IPS-NIHi7 (cell line): ENCODE results near the gene SCAF8.
"Not testable (repeated sequence)": the region's sequence is repeated elsewhere in the genome, so short reads cannot be mapped to it uniquely, and the experiment has no call there.

Experiments used
- DNase-seq: peaks from one replicate; pipeline ENCODE4 v3.0.0; 2012; ENCODE audit warnings: mixed read lengths; ENCODE audit errors: extremely low spot score

SCAF8 gene

GRCh38 chr6:154736618-154737259 lies 3.5 kb downstream of the SCAF8 start:
- no peak for DNase-seq

DNA sequence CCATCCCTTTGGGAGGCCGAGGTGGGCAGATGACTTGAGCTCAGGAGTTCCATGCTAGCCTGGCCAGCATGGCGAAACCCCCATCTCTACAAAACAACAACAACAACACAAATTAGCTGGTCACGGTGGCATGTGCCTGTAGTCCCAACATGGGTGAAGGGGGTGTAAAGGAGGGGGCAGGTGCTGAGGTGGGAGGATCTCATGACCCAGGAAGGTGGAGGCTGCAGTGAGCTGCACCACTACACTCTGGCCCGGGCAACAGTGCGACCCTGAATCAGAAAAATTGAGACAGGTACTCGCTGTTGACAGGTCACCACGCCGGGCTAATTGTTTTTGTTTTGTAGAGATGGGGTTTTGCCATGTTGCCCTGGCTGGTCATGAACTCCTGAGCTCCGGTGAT lies 4.2 kb downstream of the SCAF8 start:
- no peak for DNase-seq

DNA sequence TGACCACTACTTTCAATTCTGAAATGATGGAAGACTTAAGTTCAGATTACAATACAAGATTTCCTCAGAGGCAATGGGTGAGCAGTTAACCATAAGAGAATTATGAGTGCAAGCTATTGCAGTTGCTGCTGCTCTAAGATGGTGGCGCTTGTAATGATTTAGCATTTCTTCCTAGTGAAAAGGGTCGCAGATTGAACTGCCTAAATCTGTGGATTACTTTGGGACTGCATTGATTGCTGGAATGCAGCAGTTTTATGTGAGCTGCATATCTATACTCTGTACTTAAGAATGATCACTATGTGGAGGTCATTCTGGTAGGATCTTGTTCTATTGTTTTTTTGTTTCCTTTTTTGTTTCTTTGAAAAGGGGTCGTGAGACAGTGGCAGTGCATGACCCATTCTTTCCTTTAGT lies 5.3 kb downstream of the SCAF8 start:
- no peak for DNase-seq

DNA sequence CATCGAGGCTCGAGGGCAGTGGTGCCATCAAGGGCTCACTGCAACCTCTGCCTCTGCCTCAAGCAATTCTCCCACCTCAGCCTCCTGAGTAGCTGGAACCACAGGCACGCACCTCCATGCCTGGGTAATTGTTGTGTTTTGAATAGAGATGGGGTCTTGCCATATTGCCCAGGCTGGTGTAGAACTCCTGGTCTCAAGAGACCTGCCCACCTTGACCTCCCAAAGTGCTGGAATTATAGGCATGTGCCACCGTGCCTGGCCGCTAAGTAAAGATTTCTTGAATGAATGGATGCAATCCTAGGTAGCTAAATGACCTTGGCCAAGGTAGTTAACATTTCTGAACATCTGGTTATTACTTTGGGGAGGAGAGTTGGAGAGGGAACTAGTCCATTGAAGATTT lies 7.4 kb downstream of the SCAF8 start:
- no peak for DNase-seq

GRCh38 chr6:154742891-154743290 lies 9.7 kb downstream of the SCAF8 start:
- DNase-seq = no peak

GRCh38 chr6:154744029-154744745 lies 11.0 kb downstream of the SCAF8 start:
- DNase-seq = not testable (repeated sequence)

DNA sequence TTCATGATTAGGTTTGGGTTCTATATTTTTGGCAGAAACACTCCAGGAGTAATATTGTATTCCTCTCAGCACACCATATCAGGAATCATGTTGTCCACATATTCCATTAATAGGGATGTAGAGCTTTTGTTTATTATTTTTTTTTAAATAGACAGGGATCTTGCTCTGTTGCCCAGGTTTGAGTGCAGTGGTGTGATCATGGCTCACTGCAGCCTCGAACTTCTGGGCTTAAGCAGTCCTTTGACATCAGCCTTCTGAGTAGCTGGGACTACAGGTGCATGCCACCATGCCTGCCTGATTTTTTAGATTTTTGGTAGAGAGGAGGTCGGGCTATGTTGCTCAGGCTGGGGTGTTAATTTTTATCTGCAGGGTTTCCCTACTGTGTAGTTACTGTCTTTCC lies 12.0 kb downstream of the SCAF8 start:
- DNase-seq = no peak

DNA sequence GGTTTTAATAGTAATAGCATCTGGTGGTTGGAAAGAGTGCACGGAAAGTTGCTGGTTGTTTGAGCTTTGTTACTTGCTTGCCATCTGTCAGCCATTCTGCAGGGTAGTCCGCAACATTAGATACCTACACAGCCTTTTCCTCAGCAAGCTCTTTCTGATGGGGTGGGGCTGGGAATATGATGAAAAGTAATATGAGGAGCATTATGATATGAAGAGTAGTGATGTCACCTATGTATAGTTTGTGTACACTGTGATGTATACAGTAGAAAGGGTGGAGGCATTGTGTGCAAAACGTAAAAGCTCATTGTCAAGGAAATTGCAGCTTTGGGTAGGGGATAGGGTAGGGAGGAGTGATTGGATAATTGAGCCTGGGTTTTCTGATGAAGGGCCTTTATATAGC lies 16.1 kb downstream of the SCAF8 start:
- DNase-seq = no peak

DNA sequence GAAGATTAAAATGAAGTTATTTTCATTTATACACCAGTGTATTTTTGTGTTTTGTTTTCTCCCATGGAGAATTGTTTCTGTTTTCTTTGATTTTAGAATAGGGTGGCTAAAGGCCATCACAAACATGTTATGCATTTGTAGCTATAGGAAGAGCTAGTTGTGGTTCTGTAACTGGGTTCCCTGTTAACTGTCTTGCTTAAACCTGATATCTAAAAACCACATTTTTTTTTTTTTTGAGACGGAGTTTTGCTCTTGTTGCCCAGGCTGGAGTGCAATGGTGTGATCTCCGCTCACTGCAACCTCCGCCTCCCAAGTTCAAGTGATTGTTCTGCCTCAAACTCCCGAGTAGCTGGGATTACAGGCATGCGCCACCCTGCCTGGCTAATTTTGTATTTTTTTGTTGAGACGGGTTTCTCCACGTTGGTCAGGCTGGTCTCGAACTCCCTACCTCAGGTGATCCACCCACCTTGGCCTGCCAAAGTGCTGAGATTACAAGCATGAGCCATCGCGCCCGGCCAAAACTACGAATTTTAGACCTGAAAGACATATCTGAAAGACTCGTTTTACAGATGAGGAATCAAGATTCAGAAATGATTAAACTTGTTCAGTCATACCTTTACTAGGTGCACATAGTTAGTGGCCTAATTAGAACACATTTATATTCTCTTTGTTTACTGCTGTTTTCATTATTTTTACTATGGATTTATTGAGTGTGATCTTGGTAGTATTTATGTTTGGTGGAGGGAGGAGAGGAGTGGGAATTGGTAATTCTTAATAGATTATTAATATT lies 18.0 kb downstream of the SCAF8 start:
- DNase-seq = no peak

GRCh38 chr6:154752022-154752421 lies 18.8 kb downstream of the SCAF8 start:
- no peak for DNase-seq

- DNase-seq = no peak
These were observed 20.9 kb downstream of the SCAF8 start for GRCh38 chr6:154754152-154754551.

DNA sequence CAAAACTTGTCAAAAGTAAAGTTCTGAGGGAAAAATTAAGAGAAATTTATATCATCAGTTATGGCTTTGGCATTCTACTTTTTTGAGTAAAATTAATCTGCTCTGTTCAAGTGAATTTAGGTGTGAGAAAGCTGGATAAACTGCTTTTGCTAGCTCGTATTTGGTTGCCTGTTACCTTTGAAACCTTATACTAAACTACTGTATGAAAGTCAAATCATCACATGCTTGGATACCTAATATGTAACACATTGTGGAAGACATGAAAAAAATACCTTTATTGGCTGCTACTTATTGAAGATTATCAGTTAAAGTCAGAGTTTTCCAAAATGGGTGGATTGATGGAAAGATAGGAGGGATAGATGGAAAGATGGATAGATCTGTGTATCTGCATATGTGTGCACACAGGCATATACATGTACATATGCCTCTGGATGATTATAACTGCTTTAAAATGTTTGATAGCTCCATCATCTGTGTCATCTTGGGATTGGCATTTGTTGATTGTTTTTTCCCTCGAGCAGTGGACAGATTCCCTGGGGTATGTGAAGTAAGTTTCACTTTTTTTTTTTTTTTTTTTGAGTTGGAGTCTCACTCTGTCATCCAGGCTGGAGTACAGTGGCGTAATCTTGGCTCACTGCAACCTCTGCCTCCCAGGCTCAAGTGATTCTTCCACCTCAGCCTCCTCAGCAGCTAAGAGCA lies 24.3 kb downstream of the SCAF8 start:
- DNase-seq = no peak

DNA sequence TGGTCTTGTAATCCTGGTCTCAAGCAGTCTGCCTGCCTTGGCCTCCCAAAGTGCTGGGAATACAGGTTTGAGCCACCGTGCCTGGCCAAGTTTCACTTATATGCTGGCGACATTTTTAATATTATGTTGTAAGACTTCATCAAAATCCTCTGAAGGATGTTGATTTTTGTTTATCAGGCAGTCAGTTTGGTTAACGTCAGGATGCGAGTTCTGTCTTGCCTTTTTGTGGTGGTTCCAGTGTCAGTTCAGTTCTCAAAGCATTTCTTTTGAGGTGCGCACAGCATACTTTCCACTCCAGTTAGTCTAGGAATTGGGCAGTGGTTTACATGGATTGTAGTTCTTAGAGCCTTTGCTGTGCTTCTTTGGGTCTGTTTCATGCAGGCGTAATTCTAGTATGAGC lies 24.9 kb downstream of the SCAF8 start:
- no peak for DNase-seq

DNA sequence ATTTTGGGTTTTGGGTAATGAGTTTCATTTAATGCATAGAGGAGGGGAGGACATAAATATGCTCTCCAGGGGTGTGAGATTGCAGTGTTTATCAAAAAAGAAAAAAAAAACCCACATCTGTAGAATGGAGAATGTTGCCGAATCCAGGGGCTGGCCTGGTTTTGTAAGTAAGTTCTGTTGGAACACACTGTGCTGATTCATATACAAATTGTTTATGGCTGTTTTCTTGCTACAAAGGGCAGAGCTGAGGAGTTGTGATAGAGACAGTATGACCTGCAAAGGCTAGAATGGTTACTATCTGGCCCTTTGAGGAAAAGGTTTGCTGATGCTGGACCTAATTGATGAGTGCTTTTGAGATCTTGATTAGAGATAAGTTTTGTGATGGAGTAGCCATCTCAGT lies 30.4 kb downstream of the SCAF8 start:
- no peak for DNase-seq

DNA sequence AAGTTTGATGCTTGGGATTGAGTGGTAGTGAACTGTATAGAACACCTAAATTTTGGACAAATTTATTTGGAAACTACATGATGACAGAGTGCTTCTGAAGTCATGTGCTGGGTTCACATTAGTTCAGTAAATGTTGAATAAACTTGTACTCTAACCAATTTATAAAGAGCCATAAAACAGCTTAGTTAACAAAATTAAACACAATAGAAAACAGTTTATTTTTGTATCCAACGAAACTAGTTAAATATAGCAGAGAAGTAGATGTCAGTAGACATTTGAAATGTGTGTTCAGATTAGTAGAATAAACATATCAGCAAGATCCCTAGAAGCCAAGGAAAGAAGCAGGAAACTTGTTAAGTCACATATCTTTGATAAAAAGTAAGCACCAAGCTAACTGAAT lies 32.1 kb downstream of the SCAF8 start:
- no peak for DNase-seq

DNA sequence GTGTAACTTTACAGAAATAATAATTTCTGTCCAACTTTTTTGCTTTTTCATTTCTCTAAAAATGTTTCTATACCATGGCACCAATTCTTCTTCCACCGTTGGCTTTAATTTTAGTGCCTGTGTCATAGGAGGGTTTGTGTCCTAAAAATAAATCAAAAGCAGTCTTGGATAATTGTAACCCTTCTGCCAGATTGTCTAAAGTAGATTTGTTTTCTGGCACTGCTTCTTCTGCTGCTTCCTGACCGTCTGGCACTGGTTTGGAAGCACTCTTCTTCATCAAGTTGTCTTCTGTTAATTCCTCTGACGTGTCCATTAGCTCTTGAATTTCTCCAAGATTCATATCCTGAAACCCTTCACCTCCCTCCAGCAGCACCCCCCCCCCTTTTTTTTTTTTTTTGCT lies 33.1 kb downstream of the SCAF8 start:
- no peak for DNase-seq

GRCh38 chr6:154767003-154767723 lies 33.9 kb downstream of the SCAF8 start:
- DNase-seq = no peak

- DNase-seq = no peak
These were observed 35.1 kb downstream of the SCAF8 start for GRCh38 chr6:154768280-154768679.

GRCh38 chr6:154773610-154774089 lies 40.4 kb downstream of the SCAF8 start:
- DNase-seq = no peak

DNA sequence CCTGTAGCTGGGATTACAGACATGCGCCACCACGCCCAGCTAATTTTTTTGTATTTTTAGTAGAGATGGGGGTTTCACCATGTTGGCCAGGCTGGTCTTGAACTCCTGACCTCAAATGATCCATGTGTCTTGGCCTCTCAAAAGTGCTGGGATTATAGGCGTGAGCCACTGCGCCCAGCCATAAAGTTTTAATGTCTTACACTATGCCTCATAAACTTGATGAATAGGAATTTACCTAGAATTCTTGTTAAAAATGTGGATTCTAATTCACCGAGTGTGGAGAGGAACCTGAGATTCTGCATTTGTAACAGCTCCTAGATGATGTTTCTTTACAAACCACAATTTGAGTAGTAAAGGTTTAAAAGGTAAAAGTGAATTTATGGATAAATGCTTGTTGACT lies 45.9 kb downstream of the SCAF8 start:
- not testable (repeated sequence) for DNase-seq

GRCh38 chr6:154782193-154782592 lies 49.0 kb downstream of the SCAF8 start:
- no peak for DNase-seq
